ENCODE results near the gene ARHGEF33.
A peak's percentile ranks its signal among the peaks of the same experiment; 100 is the strongest.
"Not testable (repeated sequence)": the region's sequence is repeated elsewhere in the genome, so short reads cannot be mapped to it uniquely, and the experiment has no call there.

ARHGEF33 gene

GRCh38 chr2:38912619-38913018, 22.9 kb downstream of the ARHGEF33 start:
- no peak for DNase-seq

- no peak for DNase-seq
These were observed 32.7 kb downstream of the ARHGEF33 start for GRCh38 chr2:38922389-38922788.

- no peak for DNase-seq
These were observed 33.2 kb downstream of the ARHGEF33 start for GRCh38 chr2:38922902-38923301.

GRCh38 chr2:38925982-38926381, 36.3 kb downstream of the ARHGEF33 start:
- DNase-seq: no peak

- DNase-seq: no peak
These were observed 40.9 kb downstream of the ARHGEF33 start for GRCh38 chr2:38930600-38930999.

GRCh38 chr2:38932586-38932985, 42.9 kb downstream of the ARHGEF33 start:
- DNase-seq: no peak

GRCh38 chr2:38933653-38934052, 44.0 kb downstream of the ARHGEF33 start:
- no peak for DNase-seq

- no peak for DNase-seq
These were observed 45.1 kb downstream of the ARHGEF33 start for GRCh38 chr2:38934742-38935141.

GRCh38 chr2:38935568-38936172, 46.0 kb downstream of the ARHGEF33 start:
- no peak for DNase-seq

GRCh38 chr2:38936516-38936915, 46.8 kb downstream of the ARHGEF33 start:
- not testable (repeated sequence) for DNase-seq

- no peak for DNase-seq
These were observed 47.9 kb downstream of the ARHGEF33 start for GRCh38 chr2:38937548-38937947.

- no peak for DNase-seq
These were observed 51.1 kb downstream of the ARHGEF33 start for GRCh38 chr2:38940746-38941145.

GRCh38 chr2:38943784-38944183, 54.1 kb downstream of the ARHGEF33 start:
- DNase-seq: no peak

GRCh38 chr2:38945372-38945771, 55.7 kb downstream of the ARHGEF33 start:
- no peak for DNase-seq

- DNase-seq: no peak
These were observed 56.2 kb downstream of the ARHGEF33 start for GRCh38 chr2:38945911-38946310.

GRCh38 chr2:38947241-38948239, 57.9 kb downstream of the ARHGEF33 start:
- peak; percentile 74 for DNase-seq

GRCh38 chr2:38948387-38948882, 58.8 kb downstream of the ARHGEF33 start:
- DNase-seq: no peak

GRCh38 chr2:38948995-38949394, 59.3 kb downstream of the ARHGEF33 start:
- no peak for DNase-seq

GRCh38 chr2:38951766-38952165, 62.1 kb downstream of the ARHGEF33 start:
- no peak for DNase-seq

GRCh38 chr2:38957972-38958371, 68.3 kb downstream of the ARHGEF33 start:
- DNase-seq: no peak

- DNase-seq: no peak
These were observed 69.8 kb downstream of the ARHGEF33 start for GRCh38 chr2:38959466-38959865.

- no peak for DNase-seq
These were observed 70.4 kb downstream of the ARHGEF33 start for GRCh38 chr2:38959938-38960608.

GRCh38 chr2:38960609-38961320, 71.1 kb downstream of the ARHGEF33 start:
- no peak for DNase-seq
